Stimulated activated CD8-positive, alpha-beta memory T cell treated with anti-CD3 and anti-CD28 coated beads, Interleukin-2, amount 100 ng/mL, for 48 hours (primary cell): ENCODE data around the gene NAPG.
"Not testable (repeated sequence)": the region's sequence is repeated elsewhere in the genome, so short reads cannot be mapped to it uniquely, and the experiment has no call there.

Experiments
- DNase-seq, 2 donors: peaks; one replicate each; pipeline ENCODE4 v3.0.0-alpha.2; 2020; ENCODE audit warnings: low read depth in 2 of 2

The NAPG gene

GRCh38 chr18:10579079-10579867 is 53.4 kb downstream of the NAPG start:
- DNase-seq = no peak

DNA sequence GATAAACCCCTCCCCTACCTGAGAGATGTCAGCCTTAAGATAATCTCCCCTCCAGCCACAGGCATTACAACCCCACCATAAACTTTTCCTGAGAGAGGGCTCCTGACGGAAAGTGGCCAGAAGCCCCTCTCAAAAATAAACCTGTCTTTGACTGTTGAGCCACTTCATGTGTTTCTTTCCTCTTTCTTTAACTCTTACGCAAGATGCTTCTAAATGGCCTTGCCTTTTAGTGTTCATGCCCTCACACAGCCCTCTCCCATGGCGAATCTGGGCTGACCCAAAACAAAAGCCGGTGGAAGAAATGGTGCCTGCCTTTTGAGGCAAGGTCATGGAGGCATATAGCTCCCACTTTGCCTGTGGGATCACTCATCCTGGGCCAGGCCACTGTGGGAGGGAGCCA is 54.4 kb downstream of the NAPG start:
- no peak for DNase-seq

DNA sequence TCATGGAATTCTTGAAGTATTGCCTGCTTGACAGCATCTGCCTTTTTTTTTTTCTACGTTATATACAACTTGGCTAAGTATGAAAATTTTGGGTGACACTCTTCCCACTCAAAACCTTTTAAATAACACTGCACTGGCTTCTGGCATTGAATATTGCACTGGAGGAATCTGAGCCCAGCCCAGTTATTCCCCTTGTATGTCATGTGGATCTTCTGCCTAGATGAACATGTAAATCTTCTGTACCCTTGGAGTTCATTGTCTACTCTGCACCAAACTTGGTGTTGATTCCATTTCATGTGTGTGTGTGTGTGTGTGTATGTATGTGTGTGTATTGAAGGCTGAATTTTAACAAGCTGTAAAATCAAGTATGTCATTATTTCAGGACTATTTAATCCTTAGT is 59.4 kb downstream of the NAPG start:
- no peak for DNase-seq

DNA sequence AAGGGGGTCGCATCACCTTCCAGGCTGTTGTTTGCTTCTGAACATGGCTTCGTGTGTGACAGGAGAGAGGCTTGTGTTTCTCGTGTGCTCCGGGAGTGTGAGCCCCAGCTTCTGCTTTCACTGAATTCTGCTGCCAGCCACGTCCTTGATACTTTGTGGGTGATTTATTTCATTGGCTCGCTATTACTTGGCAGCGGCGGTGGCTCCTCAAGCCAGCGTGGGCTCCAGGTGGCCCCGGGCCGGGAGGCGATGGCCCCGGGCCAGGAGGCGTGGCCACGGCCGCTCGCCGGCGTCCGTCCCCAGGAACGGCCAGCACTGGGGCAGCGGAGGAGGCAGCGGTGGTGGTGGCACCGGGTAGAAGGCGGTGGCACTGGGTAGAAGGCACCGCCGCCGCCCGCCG is 63.1 kb downstream of the NAPG start:
- no peak for DNase-seq

DNA sequence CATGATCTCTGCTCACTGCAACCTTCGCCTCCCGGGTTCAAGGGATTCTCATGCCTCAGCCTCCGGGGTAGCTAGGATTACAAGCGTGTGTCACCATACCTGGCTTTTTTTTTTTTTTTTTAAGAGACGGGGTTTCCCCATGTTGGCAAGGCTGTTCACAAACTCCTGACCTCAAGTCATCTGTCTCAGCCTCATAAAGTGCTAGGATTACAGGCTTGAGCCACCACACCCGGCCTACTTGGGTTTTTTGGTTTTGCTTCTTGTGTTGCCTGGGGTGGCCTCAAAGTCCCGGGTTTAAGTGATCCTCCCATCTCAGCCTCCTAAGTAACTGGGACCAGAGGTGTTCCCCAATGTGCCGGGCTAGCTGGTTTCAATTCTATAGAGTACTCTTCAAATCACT is 64.6 kb downstream of the NAPG start:
- no peak for DNase-seq

DNA sequence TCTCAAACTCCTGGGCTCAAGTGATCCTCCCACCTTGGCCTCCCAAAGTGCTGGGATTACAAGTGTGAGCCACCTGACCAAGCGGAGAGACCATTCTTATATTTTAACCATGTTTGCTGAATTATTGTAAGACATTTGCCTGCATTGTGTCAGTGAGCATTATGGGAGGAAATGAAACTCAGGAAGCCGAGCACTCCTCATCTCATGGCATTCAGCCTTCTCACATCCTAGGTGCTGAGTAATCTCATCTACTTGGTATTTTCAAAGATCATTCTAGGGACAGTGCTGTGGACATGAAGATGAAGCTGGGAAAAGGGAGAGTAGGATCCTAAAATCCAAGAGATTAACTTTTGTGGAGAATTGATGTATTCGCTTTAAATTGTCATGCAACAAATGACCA is 66.1 kb downstream of the NAPG start:
- DNase-seq = no peak

DNA sequence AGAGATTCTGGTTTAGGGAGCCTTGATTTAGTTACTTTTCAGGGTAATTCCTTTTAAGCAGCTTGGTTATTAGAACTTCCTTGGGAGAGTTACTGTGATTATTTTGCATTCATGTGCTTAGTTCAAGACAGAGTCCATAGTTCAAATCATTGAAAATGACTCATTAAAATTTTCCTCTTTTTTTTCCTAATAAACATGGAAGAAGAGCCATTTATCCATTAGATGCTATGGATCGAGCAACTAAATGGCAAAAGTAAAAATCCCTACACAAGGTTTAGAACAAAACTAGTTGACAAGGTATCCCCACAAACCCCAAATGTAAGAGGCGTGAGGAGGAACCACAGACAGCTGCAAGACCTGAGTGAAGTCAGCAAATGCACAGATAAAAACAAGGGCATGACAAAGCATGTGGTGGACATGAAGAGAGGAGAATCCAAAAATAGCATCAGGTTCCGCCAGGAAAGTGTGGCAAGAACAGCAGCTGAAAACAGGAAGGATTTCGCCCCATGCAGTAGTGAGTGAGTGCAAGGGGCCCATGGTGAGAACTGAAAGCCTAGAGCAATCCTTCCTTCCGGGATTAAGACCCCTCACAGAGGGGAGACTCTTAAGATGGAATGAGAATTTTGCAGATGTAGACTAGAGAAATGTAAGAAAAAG is 67.7 kb downstream of the NAPG start:
- not testable (repeated sequence) for DNase-seq

GRCh38 chr18:10595917-10596316 is 70.1 kb downstream of the NAPG start:
- DNase-seq = not testable (repeated sequence)

DNA sequence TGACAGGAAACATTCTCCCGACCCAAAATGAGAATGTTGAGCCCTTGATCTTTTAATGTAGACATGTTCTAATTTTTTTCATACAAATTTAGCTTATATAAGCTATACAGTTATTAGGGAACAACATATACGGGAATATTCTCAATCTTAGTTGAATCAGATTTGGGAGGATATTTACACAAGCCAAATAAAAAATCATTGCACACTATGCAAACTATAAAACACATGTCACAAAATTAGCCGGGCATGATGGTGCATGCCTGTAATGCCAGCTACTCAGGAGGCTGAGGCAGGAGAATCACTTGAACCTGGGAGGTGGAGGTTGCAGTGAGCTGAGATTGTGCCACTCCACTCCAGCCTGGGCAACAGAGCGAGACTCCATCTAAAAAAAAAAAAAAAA is 71.9 kb downstream of the NAPG start:
- not testable (repeated sequence) for DNase-seq

- not testable (repeated sequence) for DNase-seq
Observed at GRCh38 chr18:10600701-10601100, 74.9 kb downstream of the NAPG start.
